Stimulated activated naive B cell treated with anti-CD40 and anti-IgM and Interleukin-4, amounts not matched to agents 10 μg/mL and 1 μg/mL and 100 μg/mL, for 72 hours (primary cell): ENCODE results near the gene MTMR6.
"Not testable (repeated sequence)": the region's sequence is repeated elsewhere in the genome, so short reads cannot be mapped to it uniquely, and the experiment has no call there.

ENCODE experiments used
- ATAC-seq, 2 donors: fragments of 150-1000 bp; cut with Tn5 transposase; replicated peaks; 2 replicates each; pipeline ENCODE4 v1.10.0; 2021; ENCODE audit warnings: moderate library complexity in 1 of 2
- DNase-seq: peaks from one replicate; pipeline ENCODE4 v3.0.0; 2021
- H3K27ac Mint-ChIP-seq: one replicate; pipeline ENCODE4 v1.8.0; 2022; ENCODE audit warnings: mild to moderate bottlenecking, mixed read lengths
- H3K27me3 Mint-ChIP-seq, 2 donors: one replicate each; pipeline ENCODE4 v1.8.0; 2022; ENCODE audit warnings: mixed read lengths in 2 of 2
- H3K36me3 Mint-ChIP-seq, 2 donors: one replicate each; pipeline ENCODE4 v1.8.0; 2022; ENCODE audit warnings: mixed read lengths in 2 of 2, mild to moderate bottlenecking in 1 of 2
- H3K4me1 Mint-ChIP-seq, 2 donors: one replicate each; pipeline ENCODE4 v1.8.0; 2022; ENCODE audit warnings: mixed read lengths in 2 of 2, mild to moderate bottlenecking in 1 of 2
- H3K4me3 Mint-ChIP-seq, 2 donors: one replicate each; pipeline ENCODE4 v1.8.0; 2022; ENCODE audit warnings: mild to moderate bottlenecking in 2 of 2, mixed read lengths in 2 of 2, moderate library complexity in 1 of 2
- H3K9me3 Mint-ChIP-seq, 2 donors: one replicate each; pipeline ENCODE4 v1.8.0; 2022; ENCODE audit warnings: mixed read lengths in 2 of 2, mild to moderate bottlenecking in 1 of 2

MTMR6 gene

GRCh38 chr13:25286969-25287961 is at the start of gene MTMR6:
TSS of gene MTMR6 (minus strand) at chr13:25287488. CDS start at chr13:25287247, 241 bp downstream.
- Mint-ChIP-seq H3K27me3 (peaks cover 3 to 18% of the 10 kb centered on the region in 2 donors), H3K4me3 (peak within 1 kb of the TSS; percentile 83 to 84), H3K27ac (peak within 1 kb of the TSS; percentile 99), H3K36me3 (peaks cover 3 to 14% of the 10 kb centered on the region in 2 donors), H3K9me3 (no peaks in the 10 kb centered on the region), H3K4me1 (peaks cover 12 to 28% of the 10 kb centered on the region in 2 donors)
- ATAC-seq (peak; percentile 96 to 99), DNase-seq (peak; percentile 98)

GRCh38 chr13:25335856-25336255 is 48.6 kb upstream of the MTMR6 start:
- ATAC-seq (no peak), DNase-seq (no peak)
- Mint-ChIP-seq H3K27me3 (no peaks in the 10 kb centered on the region), H3K36me3 (peaks cover 10 to 22% of the 10 kb centered on the region in 2 donors), H3K4me3 (no peak overlapping the region), H3K4me1 (no peaks in the 10 kb centered on the region), H3K27ac (no peak overlapping the region), H3K9me3 (no peaks in the 10 kb centered on the region)

GRCh38 chr13:25330541-25330940 is 43.3 kb upstream of the MTMR6 start:
- no peaks in the 10 kb centered on the region for H3K27me3 Mint-ChIP-seq
- H3K4me3 Mint-ChIP-seq: no peak overlapping the region
- no peaks in the 10 kb centered on the region for H3K4me1 Mint-ChIP-seq
- no peak for ATAC-seq
- no peak overlapping the region for H3K27ac Mint-ChIP-seq
- DNase-seq: no peak
- no peaks in the 10 kb centered on the region for H3K9me3 Mint-ChIP-seq
- H3K36me3 Mint-ChIP-seq: peaks cover 12 to 33% of the 10 kb centered on the region in 2 donors

GRCh38 chr13:25329706-25330105 is 42.4 kb upstream of the MTMR6 start:
- H3K27ac Mint-ChIP-seq: no peak overlapping the region
- no peak overlapping the region for H3K4me3 Mint-ChIP-seq
- no peaks in the 10 kb centered on the region for H3K9me3 Mint-ChIP-seq
- no peaks in the 10 kb centered on the region for H3K27me3 Mint-ChIP-seq
- peaks cover 12 to 33% of the 10 kb centered on the region in 2 donors for H3K36me3 Mint-ChIP-seq
- ATAC-seq (no peak), DNase-seq (no peak)
- H3K4me1 Mint-ChIP-seq: no peaks in the 10 kb centered on the region

GRCh38 chr13:25324100-25324499 is 36.8 kb upstream of the MTMR6 start:
- H3K36me3 Mint-ChIP-seq: peaks cover 2 to 17% of the 10 kb centered on the region in 2 donors
- H3K27ac Mint-ChIP-seq: no peak overlapping the region
- ATAC-seq: no peak
- no peak overlapping the region for H3K4me3 Mint-ChIP-seq
- DNase-seq: no peak
- no peaks in the 10 kb centered on the region for H3K9me3 Mint-ChIP-seq
- H3K27me3 Mint-ChIP-seq: no peaks in the 10 kb centered on the region
- no peaks in the 10 kb centered on the region for H3K4me1 Mint-ChIP-seq

- H3K27ac Mint-ChIP-seq: no peak overlapping the region
- peaks cover 9 to 24% of the 10 kb centered on the region in 2 donors for H3K36me3 Mint-ChIP-seq
- H3K9me3 Mint-ChIP-seq: no peaks in the 10 kb centered on the region
Measured at GRCh38 chr13:25319771-25320170, 32.5 kb upstream of the MTMR6 start.

GRCh38 chr13:25318946-25319345 is 31.7 kb upstream of the MTMR6 start:
- DNase-seq, H3K9me3 Mint-ChIP-seq, H3K27me3 Mint-ChIP-seq, H3K4me1 Mint-ChIP-seq, H3K27ac Mint-ChIP-seq, H3K4me3 Mint-ChIP-seq, ATAC-seq: not testable (repeated sequence)
- peaks cover 9 to 21% of the 10 kb centered on the region in 2 donors for H3K36me3 Mint-ChIP-seq

More at GRCh38 chr13:25319771-25320170, 32.5 kb upstream of the MTMR6 start:
- ATAC-seq (no peak), DNase-seq (no peak)
- H3K4me3 Mint-ChIP-seq: no peak overlapping the region
- no peaks in the 10 kb centered on the region for H3K27me3 Mint-ChIP-seq
- H3K4me1 Mint-ChIP-seq: no peaks in the 10 kb centered on the region

- H3K9me3 Mint-ChIP-seq: no peaks in the 10 kb centered on the region
- peak overlapping the region; percentile 67 for H3K27ac Mint-ChIP-seq
- no peak overlapping the region for H3K4me3 Mint-ChIP-seq
- ATAC-seq (no peak), DNase-seq (no peak)
- no peaks in the 10 kb centered on the region for H3K27me3 Mint-ChIP-seq
- H3K4me1 Mint-ChIP-seq: peaks cover 0 to 6% of the 10 kb centered on the region in 2 donors
- H3K36me3 Mint-ChIP-seq: peaks cover 21 to 35% of the 10 kb centered on the region in 2 donors
Measured at GRCh38 chr13:25310891-25311290, 23.6 kb upstream of the MTMR6 start.

- Mint-ChIP-seq H3K27ac (no peak overlapping the region), H3K36me3 (peaks cover 20 to 31% of the 10 kb centered on the region in 2 donors), H3K4me1 (peaks cover 10 to 24% of the 10 kb centered on the region in 2 donors), H3K27me3 (no peaks in the 10 kb centered on the region), H3K9me3 (no peaks in the 10 kb centered on the region), H3K4me3 (no peak overlapping the region)
- ATAC-seq: no peak
- DNase-seq: no peak
Measured at GRCh38 chr13:25306671-25307464, 19.6 kb upstream of the MTMR6 start.

- peaks cover 5 to 14% of the 10 kb centered on the region in 2 donors for H3K27me3 Mint-ChIP-seq
- H3K9me3 Mint-ChIP-seq: no peaks in the 10 kb centered on the region
- DNase-seq: no peak
- peak overlapping the region; percentile 92 to 95 for H3K4me3 Mint-ChIP-seq
- ATAC-seq: no peak
- peaks cover 8 to 10% of the 10 kb centered on the region in 2 donors for H3K36me3 Mint-ChIP-seq
- H3K27ac Mint-ChIP-seq: peak overlapping the region; percentile 97
- peaks cover 8 to 29% of the 10 kb centered on the region in 2 donors for H3K4me1 Mint-ChIP-seq
Measured at GRCh38 chr13:25302121-25302520, 14.8 kb upstream of the MTMR6 start.

- Mint-ChIP-seq H3K36me3 (peaks cover 8 to 10% of the 10 kb centered on the region in 2 donors), H3K27me3 (peaks cover 11 to 20% of the 10 kb centered on the region in 2 donors), H3K27ac (peak within 1 kb of the TSS; percentile 97), H3K9me3 (no peaks in the 10 kb centered on the region), H3K4me1 (peaks cover 6 to 29% of the 10 kb centered on the region in 2 donors), H3K4me3 (peak within 1 kb of the TSS; percentile 92 to 95)
- ATAC-seq (peak; percentile 98 to 99), DNase-seq (peak; percentile 92)
Measured at GRCh38 chr13:25301347-25302113, 14.2 kb upstream of the MTMR6 start, which contains the start of gene NUP58. TSS of gene NUP58 (plus strand) at chr13:25301625. CDS start at chr13:25301774, 149 bp downstream.

- DNase-seq (peak; percentile 26), ATAC-seq (peak; percentile 37 to 41)
- Mint-ChIP-seq H3K36me3 (peaks cover 8 to 10% of the 10 kb centered on the region in 2 donors), H3K27me3 (peaks cover 13 to 23% of the 10 kb centered on the region in 2 donors), H3K4me1 (peaks cover 6 to 29% of the 10 kb centered on the region in 2 donors), H3K9me3 (no peaks in the 10 kb centered on the region), H3K4me3 (peak overlapping the region; percentile 92 to 95), H3K27ac (peak overlapping the region; percentile 97)
Measured at GRCh38 chr13:25300861-25301346, 13.6 kb upstream of the MTMR6 start.

GRCh38 chr13:25295701-25296100 is 8.4 kb upstream of the MTMR6 start:
- ATAC-seq (no peak), DNase-seq (no peak)
- no peaks in the 10 kb centered on the region for H3K9me3 Mint-ChIP-seq
- peaks cover 1 to 2% of the 10 kb centered on the region in 2 donors for H3K4me1 Mint-ChIP-seq
- H3K27ac Mint-ChIP-seq: no peak overlapping the region
- no peaks in the 10 kb centered on the region for H3K36me3 Mint-ChIP-seq
- H3K4me3 Mint-ChIP-seq: no peak overlapping the region
- H3K27me3 Mint-ChIP-seq: peaks cover 19 to 41% of the 10 kb centered on the region in 2 donors
